ENCODE data around the gene MGLL. TPM values are rescaled to one million over a fixed set of nuclear protein-coding genes. Genes with fewer than 3 reads are reported as not detected.

MGLL gene
- total and polyA plus RNA-seq, 4 donors, result 9.4 to 277 (median 74.2) TPM

DNA sequence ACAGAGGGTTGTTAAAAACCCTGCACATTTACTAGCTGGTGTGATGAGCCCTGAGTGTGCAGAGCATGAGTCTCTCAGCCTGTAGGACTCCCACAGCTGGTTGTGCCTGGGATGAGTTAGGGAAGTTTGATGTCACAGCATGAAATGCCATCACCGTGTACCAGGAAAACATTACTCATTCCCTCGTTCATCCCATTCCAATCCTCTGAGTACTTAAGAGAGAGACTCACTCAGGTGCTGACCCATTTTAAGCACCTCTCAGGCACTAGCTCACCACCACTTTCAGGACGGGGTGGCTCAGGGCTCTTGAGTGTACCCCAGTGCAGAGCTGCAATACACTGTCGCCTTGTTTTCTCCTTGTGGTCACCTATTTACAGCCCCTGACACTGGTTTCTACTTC, 18.7 kb downstream of the MGLL start:
- Histone ChIP-seq H3K9me3 (ENCODE audit: control insufficient read depth in 4 of 4, low read length in 3 of 4) (no peaks in the 10 kb centered on the region), H3K9ac (ENCODE audit: low read depth in 1 of 2, low read length in 2 of 2) (no peak overlapping the region), H3K36me3 (ENCODE audit: control insufficient read depth in 4 of 4, insufficient read depth in 3 of 4, low read depth in 1 of 4, low read length in 3 of 4) (peaks cover 2 to 26% (median 20%) of the 10 kb centered on the region in 4 donors), H3K4me3 (ENCODE audit: low read depth in 1 of 3, low read length in 3 of 3) (no peak overlapping the region), H3K27me3 (ENCODE audit: control insufficient read depth in 4 of 4, insufficient read depth in 4 of 4, low read length in 3 of 4) (no peaks in the 10 kb centered on the region), H3K27ac (ENCODE audit: low read depth in 1 of 2, low read length in 2 of 2) (no peak overlapping the region), H3K4me1 (ENCODE audit: control insufficient read depth in 4 of 4, insufficient read depth in 4 of 4, low read length in 3 of 4) (peaks cover 0 to 5% (median 4%) of the 10 kb centered on the region in 4 donors)
- DNase-seq (ENCODE audit: low spot score), result no peak
- TF ChIP-seq, protein P1, sequence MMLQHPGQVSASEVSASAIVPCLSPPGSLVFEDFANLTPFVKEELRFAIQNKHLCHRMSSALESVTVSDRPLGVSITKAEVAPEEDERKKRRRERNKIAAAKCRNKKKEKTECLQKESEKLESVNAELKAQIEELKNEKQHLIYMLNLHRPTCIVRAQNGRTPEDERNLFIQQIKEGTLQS (IDR thresholded peaks at IDR 0.05), result no peak
- WGBS, result 74% methylated on average over 4 of the region's 4 CpGs

DNA sequence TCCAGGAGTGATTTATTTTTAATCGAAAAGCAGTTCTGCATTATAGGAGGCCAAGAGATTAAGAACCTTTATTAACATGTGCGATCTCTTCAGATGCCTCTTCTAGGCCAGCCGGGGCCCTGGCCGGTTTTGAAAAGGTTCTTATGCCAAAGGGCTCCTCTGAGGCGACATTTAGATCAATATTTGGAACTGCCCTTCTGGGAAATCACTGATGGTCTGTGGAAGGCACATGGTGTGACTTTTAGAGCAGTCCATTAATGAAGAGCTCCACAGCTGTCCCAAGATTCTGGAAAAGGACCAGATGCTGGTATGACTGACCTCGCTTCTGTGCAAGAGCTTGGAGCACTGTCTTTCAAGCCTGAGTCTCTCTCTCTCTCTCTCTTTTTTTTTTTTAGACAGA, 19.7 kb downstream of the MGLL start:
- Histone ChIP-seq H3K27ac (ENCODE audit: low read depth in 1 of 2, low read length in 2 of 2) (peak overlapping the region in 1 of 2 donors; percentile 16), H3K4me3 (ENCODE audit: low read depth in 1 of 3, low read length in 3 of 3) (no peak overlapping the region), H3K36me3 (ENCODE audit: control insufficient read depth in 4 of 4, insufficient read depth in 3 of 4, low read depth in 1 of 4, low read length in 3 of 4) (peaks cover 2 to 26% (median 16%) of the 10 kb centered on the region in 4 donors), H3K9me3 (ENCODE audit: control insufficient read depth in 4 of 4, low read length in 3 of 4) (no peaks in the 10 kb centered on the region), H3K27me3 (ENCODE audit: control insufficient read depth in 4 of 4, insufficient read depth in 4 of 4, low read length in 3 of 4) (no peaks in the 10 kb centered on the region), H3K4me1 (ENCODE audit: control insufficient read depth in 4 of 4, insufficient read depth in 4 of 4, low read length in 3 of 4) (peaks cover 0 to 5% (median 4%) of the 10 kb centered on the region in 4 donors), H3K9ac (ENCODE audit: low read depth in 1 of 2, low read length in 2 of 2) (no peak overlapping the region)
- TF ChIP-seq SP1 (IDR thresholded peaks at IDR 0.05) (peak; percentile 9), HNF4A (conservative IDR thresholded peaks at IDR 0.05) (peak in 1 of 2 donors; percentile 10), RAD21 (IDR thresholded peaks at IDR 0.05) (peak in 1 of 2 donors; percentile 10)
- TF ChIP-seq, protein P2, sequence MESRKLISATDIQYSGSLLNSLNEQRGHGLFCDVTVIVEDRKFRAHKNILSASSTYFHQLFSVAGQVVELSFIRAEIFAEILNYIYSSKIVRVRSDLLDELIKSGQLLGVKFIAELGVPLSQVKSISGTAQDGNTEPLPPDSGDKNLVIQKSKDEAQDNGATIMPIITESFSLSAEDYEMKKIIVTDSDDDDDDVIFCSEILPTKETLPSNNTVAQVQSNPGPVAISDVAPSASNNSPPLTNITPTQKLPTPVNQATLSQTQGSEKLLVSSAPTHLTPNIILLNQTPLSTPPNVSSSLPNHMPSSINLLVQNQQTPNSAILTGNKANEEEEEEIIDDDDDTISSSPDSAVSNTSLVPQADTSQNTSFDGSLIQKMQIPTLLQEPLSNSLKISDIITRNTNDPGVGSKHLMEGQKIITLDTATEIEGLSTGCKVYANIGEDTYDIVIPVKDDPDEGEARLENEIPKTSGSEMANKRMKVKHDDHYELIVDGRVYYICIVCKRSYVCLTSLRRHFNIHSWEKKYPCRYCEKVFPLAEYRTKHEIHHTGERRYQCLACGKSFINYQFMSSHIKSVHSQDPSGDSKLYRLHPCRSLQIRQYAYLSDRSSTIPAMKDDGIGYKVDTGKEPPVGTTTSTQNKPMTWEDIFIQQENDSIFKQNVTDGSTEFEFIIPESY (IDR thresholded peaks at IDR 0.05), result no peak
- DNase-seq (ENCODE audit: low spot score), result no peak
- 69% methylated on average over 6 of the region's 6 CpGs for WGBS

DNA sequence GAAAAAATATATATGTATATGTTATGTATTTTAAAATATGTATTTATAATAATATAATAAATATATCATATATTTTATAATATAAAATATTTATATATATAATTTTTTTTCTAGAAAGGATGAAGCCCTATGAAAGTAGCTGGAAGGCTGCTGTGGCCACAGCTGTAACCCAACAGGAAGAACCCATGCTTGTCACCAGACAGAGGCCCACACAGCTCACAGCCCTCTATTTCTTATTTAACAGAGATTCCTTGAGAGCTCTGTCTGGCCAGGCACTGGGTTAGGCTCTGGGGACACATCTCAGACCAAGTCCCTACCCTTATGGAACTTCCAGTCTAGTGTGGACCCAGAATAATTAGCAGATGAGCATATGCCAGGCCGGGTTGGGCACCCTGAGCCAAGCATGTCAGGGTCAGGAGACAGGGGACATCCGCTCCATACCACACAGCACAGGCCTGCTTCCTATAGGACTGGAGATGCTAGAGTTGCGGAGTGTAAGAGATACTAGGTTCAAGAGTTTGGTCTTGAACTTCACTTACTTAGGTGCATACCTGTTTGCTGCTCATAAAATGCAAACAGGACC, 20.5 kb downstream of the MGLL start:
- WGBS, result 96% methylated on average over 3 of the region's 3 CpGs
- DNase-seq (ENCODE audit: low spot score), result no peak
- H3K27ac ChIP-seq (ENCODE audit: low read depth in 1 of 2, low read length in 2 of 2), result peak overlapping the region in 1 of 2 donors; percentile 16
- H3K9me3 ChIP-seq (ENCODE audit: control insufficient read depth in 4 of 4, low read length in 3 of 4), result no peaks in the 10 kb centered on the region
- H3K4me3 ChIP-seq (ENCODE audit: low read depth in 1 of 3, low read length in 3 of 3), result no peak overlapping the region
- peaks cover 3 to 29% (median 19%) of the 10 kb centered on the region in 4 donors for H3K36me3 ChIP-seq (ENCODE audit: control insufficient read depth in 4 of 4, insufficient read depth in 3 of 4, low read depth in 1 of 4, low read length in 3 of 4)
- TF ChIP-seq GABPA (IDR thresholded peaks at IDR 0.05 in 1 of 2, conservative IDR thresholded peaks at IDR 0.05 in 1 of 2) (no peak), SP1 (IDR thresholded peaks at IDR 0.05) (no peak), FOXA2 (IDR thresholded peaks at IDR 0.05) (no peak)
- TF ChIP-seq, protein P3, sequence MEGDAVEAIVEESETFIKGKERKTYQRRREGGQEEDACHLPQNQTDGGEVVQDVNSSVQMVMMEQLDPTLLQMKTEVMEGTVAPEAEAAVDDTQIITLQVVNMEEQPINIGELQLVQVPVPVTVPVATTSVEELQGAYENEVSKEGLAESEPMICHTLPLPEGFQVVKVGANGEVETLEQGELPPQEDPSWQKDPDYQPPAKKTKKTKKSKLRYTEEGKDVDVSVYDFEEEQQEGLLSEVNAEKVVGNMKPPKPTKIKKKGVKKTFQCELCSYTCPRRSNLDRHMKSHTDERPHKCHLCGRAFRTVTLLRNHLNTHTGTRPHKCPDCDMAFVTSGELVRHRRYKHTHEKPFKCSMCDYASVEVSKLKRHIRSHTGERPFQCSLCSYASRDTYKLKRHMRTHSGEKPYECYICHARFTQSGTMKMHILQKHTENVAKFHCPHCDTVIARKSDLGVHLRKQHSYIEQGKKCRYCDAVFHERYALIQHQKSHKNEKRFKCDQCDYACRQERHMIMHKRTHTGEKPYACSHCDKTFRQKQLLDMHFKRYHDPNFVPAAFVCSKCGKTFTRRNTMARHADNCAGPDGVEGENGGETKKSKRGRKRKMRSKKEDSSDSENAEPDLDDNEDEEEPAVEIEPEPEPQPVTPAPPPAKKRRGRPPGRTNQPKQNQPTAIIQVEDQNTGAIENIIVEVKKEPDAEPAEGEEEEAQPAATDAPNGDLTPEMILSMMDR (IDR thresholded peaks at IDR 0.05; ENCODE audit: low read depth, low read length, missing input control), result no peak
- TF ChIP-seq, protein P1 (IDR thresholded peaks at IDR 0.05), result no peak
- H3K4me1 ChIP-seq (ENCODE audit: control insufficient read depth in 4 of 4, insufficient read depth in 4 of 4, low read length in 3 of 4), result peaks cover 0 to 5% (median 4%) of the 10 kb centered on the region in 4 donors
- no peaks in the 10 kb centered on the region for H3K27me3 ChIP-seq (ENCODE audit: control insufficient read depth in 4 of 4, insufficient read depth in 4 of 4, low read length in 3 of 4)
- no peak overlapping the region for H3K9ac ChIP-seq (ENCODE audit: low read depth in 1 of 2, low read length in 2 of 2)
